GM10847 (cell line): ENCODE data around the gene NIBAN1.

ENCODE experiments used
- POLR2A ChIP-seq: IDR thresholded peaks from 2 replicates; pipeline ENCODE4 v1.6.1; 2011; ENCODE audit not compliant: insufficient read length; ENCODE audit errors: extremely low read depth

Gene NIBAN1

GRCh38 chr1:184974056-184974836 is at the start of gene NIBAN1:
Gene NIBAN1 (minus strand): TSS chr1:184974508. CDS start chr1:184974356, 152 bp downstream.
- TF ChIP-seq POLR2A = peak; percentile 39

DNA sequence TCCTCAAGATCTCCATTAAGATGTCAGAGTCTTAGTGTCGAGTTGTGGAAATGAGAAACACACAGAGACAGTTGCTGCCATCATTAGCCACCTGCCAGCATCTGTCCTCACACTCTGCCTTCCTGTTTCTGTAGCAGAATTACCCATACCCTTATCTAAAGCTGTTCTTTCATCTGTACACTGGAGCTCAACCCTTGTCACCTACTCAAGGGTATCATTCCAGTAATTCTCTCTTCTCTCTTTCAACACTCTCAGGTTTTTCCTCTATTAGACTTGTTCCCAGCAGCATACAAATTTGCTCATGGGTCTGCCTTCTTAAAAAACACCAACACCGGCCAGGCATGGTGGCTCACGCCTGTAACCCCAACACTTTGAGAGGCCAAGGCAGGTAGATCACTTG is 43.7 kb upstream of the NIBAN1 start:
- no peak for TF ChIP-seq POLR2A

- TF ChIP-seq POLR2A = no peak
Observed at GRCh38 chr1:185017338-185017737, 43.0 kb upstream of the NIBAN1 start.

GRCh38 chr1:185016880-185017279 is 42.6 kb upstream of the NIBAN1 start:
- TF ChIP-seq POLR2A = no peak

- no peak for TF ChIP-seq POLR2A
Observed at GRCh38 chr1:185015631-185016030, 41.3 kb upstream of the NIBAN1 start.

DNA sequence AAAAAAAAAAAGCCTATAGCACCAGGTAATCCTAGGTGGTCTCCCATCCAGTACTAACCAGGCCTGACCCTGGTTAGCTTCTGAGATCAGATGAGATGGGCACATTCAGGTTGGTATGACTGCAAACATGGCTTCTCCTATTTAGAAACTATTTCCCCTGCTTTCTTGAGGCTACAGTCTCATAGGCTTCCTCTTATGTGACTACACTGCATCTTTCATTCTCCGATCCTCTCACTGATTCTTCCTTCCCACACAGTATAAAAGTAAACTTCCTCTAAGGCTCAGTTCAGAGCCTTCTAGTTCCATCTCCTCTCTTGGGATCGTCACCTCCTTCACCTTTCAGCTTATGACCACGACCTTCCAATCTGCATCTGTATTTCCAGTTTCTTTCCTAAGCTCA is 40.6 kb upstream of the NIBAN1 start:
- no peak for TF ChIP-seq POLR2A

- no peak for TF ChIP-seq POLR2A
Observed at GRCh38 chr1:185010361-185010760, 36.1 kb upstream of the NIBAN1 start.

DNA sequence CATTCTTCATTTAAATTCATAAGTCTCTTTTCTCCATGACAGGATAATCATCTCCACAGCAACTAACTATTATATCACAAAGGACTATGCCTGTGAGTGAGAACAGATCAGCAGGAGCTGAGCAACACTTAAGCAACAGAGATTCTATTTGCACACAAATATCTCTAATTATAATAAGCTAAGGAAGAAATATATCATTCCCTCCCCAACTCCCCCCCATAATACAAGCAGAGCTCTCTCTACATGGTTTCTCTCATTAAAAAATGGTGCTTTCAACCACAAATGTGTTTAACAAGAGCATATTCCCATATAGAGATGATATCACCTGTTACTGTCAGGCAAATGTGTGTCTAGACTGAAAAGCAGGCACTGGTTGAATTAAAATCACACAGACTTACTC is 34.5 kb upstream of the NIBAN1 start:
- no peak for TF ChIP-seq POLR2A

DNA sequence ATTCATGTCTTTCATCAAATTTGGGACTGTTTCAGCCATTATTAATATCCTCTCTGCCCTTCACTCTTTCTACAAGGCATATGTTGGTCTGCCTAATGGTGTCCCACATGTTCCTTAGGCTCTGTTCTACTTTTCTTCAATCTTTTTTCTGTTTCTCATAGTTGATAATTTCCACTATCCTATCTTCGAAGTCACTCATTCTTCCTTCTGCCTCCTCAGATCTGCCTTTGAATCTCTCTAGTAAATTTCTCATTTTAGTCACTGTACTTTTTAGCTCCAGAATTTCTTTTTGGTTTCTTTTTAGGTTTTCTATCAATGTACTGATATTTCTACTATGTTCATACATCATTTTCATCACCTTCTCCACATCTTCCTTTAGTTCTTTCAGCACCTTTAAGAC is 20.0 kb upstream of the NIBAN1 start:
- TF ChIP-seq POLR2A = no peak

- TF ChIP-seq POLR2A = no peak
Observed at GRCh38 chr1:184992271-184992670, 18.0 kb upstream of the NIBAN1 start.

DNA sequence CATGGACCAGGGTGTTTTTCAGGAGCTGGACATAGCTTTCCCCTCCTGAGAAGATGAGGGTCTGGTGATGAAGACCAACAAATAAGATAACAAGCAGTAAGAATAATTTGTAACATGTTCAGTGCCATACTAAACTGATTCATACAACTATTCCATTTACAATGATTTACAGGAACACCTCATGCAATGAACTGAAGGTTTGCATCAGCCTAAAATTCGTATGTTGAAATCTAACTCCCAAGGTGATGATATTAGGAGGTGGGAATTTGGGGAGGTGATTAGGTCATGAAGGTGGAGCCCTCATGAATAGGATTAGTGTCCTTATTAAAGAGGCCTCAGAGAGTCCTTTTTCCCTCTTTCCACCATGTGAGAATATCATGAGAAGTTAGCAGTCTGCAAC is 15.9 kb upstream of the NIBAN1 start:
- TF ChIP-seq POLR2A = no peak

GRCh38 chr1:184988506-184988905 is 14.2 kb upstream of the NIBAN1 start:
- no peak for TF ChIP-seq POLR2A

DNA sequence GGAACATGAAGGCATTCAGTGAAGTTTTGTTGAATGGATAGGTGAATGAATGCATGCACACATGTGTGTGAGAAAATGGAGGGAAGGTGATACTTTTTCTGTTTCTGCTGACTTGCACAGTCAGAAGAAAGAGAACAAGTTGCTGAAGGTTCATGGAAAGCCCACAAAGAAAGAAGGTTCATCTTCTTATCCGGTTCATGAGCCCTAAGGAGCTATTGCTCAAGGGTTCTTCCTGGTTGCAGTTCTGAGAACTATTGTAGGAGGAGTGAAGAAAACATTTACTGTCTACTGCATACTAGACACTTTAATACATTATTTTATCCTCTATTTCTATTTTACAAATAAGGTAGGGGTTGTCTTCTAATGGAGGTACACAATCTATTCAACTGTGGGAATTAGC is 13.4 kb upstream of the NIBAN1 start:
- no peak for TF ChIP-seq POLR2A

DNA sequence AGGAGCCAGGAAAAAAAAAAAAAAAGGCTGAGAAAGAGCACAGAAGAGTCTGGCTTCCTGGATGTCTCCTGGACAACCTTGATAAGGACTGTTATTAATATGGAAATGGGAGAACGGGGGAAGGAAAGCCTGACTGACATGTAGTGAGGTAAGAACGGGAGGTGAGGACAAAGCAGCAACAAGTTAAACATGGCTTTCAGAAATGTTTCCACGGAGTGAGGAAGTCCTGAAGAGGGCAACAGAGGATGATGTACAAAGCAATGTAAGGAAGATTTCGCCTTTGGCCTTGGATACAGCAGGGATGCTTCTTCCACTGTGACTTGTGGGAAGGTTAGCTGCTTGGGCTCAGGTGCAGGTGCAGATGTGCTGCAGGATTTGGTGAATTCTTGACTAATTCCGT is 11.9 kb upstream of the NIBAN1 start:
- TF ChIP-seq POLR2A = no peak

DNA sequence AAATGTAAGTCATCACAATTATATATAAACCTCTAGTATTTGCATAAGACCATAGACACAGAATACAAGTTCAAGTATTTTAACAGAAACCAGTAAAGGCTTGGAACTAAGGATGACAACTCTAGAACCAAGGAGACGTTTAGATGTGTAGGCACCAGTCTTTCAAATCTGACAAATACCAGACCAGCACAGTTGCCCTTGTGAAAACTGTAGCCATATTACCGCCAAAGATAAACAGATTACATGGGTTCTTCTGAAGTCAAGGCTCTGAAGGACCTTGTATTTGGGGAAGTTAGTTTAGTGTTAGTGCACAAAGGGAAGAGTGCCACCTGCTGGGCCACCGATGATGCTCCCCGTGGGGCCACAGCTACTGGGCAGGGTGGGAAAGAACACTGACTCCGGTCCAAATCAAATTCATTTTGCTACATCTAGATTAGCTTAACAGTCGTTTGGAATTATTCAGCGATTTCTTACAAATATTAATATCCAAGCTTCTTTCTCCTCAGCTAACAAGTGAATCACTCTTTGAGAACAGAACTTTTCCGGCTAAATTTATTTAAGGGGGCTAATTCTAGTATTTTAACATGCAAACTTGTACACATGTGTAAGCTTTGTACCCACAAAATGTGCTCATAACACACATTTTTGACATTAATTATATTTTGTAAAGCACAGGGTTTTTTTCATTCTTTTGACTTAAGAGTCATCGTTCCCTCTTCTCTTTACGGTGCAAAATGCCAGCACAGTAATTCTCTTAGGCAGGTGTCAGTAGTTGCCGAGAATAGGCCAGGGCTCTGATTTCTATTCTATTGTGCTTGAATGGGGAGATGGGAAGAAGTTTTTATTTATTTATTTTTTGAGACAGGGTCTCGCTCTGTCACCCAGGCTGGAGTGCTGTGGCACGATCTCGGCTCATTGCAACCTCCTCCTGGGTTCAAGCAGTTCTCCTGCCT is 8.0 kb upstream of the NIBAN1 start:
- TF ChIP-seq POLR2A = no peak

DNA sequence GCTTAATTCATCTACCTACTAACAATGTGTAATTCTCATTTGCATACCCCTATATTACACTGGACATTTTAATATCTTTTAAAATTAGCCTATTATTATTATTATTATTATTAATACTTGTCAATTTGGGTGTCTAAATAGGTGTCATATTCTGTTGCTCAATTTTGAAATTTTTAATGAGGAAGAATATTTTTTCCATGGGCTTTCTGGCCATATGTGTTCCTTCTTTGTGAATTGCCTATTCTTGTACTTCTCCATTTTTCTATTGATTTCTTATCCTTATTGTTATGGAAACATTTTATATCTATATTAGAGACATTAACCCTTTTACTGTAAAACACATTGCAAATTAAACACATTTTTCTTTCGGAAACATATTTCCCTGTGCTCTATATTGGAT is 6.4 kb upstream of the NIBAN1 start:
- TF ChIP-seq POLR2A = no peak
